Myocyte (in vitro differentiated cells): ENCODE data around the gene DYNC2H1. TPM values are rescaled to one million over a fixed set of nuclear protein-coding genes. Genes with fewer than 3 reads are reported as not detected.
"Not testable (repeated sequence)": the region's sequence is repeated elsewhere in the genome, so short reads cannot be mapped to it uniquely, and the experiment has no call there.

Source experiments
- DNase-seq: peaks from one replicate; pipeline ENCODE4 v3.0.0-alpha.2; 2012; ENCODE audit warnings: low read depth
- total RNA-seq: library from RNA; depleted of rRNA; stranded (reverse); fragments of >200 nt; gene quantifications from 2 replicates; pipeline ENCODE4 v1.2.3, GENCODE V29; 2014

Gene DYNC2H1
- total RNA-seq, 1 donor from 2014 or later = 18.6 TPM

GRCh38 chr11:103141986-103142385 lies 32.8 kb downstream of the DYNC2H1 start:
- not testable (repeated sequence) for DNase-seq

- DNase-seq = no peak
Observed at GRCh38 chr11:103147627-103148026, 38.4 kb downstream of the DYNC2H1 start.

GRCh38 chr11:103157542-103157941 lies 48.3 kb downstream of the DYNC2H1 start:
- DNase-seq = no peak

GRCh38 chr11:103164093-103164796 lies 55.0 kb downstream of the DYNC2H1 start:
- no peak for DNase-seq

- DNase-seq = no peak
Observed at GRCh38 chr11:103167166-103167565, 57.9 kb downstream of the DYNC2H1 start.

DNA sequence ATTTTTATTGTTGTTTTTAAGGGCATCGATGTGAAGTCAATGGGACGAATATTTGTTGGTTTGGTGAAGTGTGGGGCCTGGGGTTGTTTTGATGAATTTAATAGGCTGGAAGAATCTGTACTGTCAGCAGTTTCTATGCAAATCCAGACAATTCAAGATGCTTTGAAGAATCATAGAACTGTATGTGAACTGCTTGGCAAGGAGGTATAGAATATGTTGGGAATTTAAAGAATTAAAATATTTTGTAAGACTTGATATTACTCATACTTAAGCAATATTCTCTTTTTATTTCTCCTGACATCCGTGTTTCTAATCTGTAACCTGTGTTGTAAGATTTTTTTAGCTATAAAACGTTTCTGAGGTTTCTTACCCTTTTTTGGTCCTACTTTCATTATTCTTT lies 61.6 kb downstream of the DYNC2H1 start:
- DNase-seq = no peak

DNA sequence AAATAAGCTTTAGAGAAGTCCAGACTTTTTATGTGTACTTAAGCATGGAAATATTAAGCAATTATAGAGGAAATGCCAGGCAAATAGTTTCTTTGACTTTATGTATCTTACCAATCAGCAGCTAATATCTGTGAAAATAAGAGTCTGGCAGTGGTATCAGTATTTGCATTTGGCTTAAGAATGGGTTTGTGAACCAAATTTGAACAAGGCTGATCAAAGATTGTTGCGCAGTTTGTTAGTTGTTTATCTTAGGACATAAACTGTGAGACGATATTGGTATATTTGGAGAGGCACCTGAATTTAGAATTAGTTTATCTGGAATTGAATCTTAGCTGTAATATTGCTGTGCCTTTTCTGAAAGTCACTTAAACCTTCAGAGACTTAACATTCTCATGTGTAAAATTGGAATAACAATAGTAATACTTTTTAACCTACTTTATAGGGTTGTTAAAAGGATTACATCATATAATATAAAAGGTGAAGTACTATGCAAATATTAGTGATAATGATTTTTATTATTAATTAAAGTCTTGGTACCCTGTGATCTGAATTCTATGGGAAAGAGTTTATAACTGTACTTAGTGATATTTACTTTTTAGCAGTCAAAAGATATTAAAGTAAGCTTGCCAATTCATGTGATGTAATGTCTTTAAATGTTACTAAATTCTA lies 66.4 kb downstream of the DYNC2H1 start:
- DNase-seq = no peak

DNA sequence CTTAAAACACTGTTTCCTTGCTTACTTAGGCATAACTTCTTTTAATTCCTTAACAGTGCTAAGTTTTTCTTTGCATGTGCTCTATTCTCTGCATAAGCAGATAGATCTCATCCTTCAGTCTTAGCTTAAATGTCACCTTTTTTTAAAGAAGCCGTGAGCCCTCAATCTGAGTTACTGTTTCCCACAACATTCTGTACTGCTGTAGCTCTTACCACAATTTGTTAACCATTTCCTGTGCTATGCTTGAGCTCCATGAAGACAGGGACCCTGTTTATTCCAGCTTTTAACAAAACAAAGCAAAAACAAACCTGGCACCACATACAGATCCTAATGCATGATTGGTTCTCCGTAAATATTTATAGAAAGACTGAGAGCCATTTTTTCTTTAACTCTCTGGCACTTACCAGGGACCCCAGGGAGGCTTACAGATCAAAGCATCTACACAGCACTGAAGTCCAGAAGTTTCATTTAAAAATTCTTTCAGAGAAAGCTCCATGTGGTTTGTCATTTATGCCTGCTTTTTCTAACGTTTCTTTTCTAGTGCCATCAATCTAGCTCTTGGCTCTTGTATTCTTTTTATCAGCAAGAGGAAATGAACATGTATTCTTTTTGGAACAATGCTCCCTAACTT lies 74.9 kb downstream of the DYNC2H1 start:
- DNase-seq = no peak

DNA sequence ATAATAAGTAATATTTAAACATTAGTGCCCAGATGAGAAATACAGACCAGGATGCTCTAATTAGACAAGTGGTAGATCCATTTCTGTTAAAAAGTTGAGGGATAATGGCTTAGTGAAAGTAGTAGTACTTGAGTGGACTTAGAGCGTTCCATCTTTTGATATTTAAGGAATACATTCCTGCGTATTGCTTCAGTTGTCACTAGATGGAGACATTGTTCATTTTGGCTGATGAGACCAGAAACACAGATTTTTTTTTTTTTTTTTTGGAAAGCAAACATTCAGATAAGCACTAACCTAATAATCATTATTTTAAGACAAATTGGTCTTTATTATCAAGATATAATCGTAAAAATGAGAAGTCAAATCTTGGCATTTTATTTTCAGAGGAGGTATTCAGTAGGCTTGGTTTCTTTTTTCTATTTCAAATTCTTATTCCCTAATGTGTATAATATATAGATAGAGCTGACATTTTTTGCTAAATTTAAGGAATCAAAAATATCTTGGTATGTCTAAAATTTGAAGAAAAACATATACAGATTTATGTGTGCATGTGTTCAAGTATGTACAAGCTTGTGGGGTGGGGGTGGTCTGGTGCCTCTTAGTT lies 92.9 kb downstream of the DYNC2H1 start:
- peak; percentile 45 for DNase-seq

- peak; percentile 16 for DNase-seq
Observed at GRCh38 chr11:103210543-103210942, 101.3 kb downstream of the DYNC2H1 start.

DNA sequence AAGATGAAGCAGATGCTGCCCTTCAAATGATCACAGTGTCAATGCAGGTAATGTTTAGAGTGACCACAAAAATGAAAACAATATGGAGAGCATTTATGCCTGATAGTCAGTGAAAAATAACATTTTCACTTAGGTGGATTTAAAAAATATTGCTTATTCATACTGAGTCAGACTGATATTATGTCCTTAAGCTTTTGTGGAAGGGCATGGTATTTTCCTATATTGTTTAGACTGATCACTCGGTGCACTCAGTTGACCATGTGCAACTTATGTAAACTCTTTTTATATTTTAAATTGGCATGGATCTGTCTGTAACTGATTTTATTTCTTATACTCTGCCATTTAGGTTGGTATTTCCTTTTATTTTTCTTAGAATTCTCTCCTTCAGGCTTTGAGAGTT lies 106.6 kb downstream of the DYNC2H1 start:
- DNase-seq = no peak

DNA sequence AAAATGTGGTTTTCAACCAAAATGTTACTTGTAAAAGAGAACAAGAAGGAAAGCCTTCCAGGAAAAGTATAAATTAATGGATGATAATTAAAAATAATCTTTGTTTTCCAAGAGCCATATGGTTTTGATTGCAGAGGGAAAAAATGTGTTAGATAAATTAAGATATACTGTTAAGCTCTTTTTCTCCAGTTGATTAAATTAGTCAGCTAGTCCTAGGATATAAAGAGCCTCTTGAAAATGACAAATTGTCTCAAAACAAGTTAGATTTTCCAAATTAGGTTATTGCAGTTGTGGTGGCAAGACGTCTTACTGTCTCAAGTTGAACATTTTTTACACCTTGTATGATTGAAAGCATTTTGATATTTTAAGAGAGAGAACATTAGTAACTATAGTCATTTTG lies 110.9 kb downstream of the DYNC2H1 start:
- DNase-seq = no peak

DNA sequence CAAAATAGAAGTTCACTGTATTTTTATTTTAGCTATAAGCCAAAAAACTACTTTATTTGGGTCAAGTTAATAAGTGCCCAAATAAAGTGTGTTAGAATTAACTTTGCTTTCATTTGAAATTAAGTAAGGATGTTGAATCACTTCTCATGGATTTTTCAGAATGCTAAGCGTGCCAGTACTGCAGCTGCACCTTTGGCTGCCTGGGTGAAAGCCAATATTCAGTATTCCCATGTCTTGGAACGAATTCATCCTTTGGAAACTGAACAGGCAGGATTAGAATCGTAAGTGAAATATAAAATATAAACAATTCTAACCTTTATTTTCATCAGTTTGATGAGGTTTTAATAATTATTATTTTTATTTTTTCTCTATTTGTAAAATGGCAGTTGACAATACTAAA lies 113.6 kb downstream of the DYNC2H1 start:
- peak; percentile 7 for DNase-seq

GRCh38 chr11:103228807-103229206 lies 119.6 kb downstream of the DYNC2H1 start:
- DNase-seq = no peak

DNA sequence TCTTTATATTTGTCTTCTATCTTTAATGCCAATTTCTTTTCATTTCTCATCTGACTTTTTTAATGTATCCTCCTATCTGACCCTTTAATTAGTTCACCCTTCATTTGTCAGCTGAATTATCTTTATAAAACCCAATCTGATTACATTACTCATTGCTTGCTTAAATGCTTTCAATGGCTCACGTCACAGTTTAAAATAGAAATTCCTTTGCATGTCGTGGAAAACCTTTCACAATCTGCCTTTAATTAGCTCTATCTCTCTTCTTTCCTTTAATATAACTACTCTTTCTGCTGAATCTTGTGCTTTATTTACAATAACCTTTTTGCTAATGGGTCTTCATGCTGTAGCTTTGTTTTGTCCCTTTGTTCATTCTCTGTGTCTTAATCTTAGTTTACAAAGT lies 125.7 kb downstream of the DYNC2H1 start:
- DNase-seq = no peak

- DNase-seq = no peak
Observed at GRCh38 chr11:103241574-103241973, 132.3 kb downstream of the DYNC2H1 start.

GRCh38 chr11:103254123-103254522 lies 144.9 kb downstream of the DYNC2H1 start:
- no peak for DNase-seq

DNA sequence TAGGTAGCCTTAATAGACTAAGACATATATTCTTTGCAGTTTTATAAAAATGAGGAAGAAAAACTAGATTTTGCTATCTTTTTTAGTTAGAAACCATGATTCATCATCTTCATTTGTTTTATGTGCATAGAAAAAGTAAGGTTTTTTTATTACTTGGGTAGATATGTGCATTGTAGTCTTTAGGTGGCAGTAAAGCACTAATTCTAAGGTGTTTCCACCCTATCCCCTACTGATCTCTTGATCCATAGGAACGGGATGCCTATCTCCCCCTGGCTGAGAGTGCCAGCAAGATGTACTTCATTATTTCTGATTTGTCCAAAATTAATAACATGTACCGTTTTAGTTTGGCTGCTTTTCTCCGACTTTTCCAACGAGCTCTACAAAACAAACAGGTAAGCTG lies 148.1 kb downstream of the DYNC2H1 start:
- DNase-seq = no peak

- DNase-seq = no peak
Observed at GRCh38 chr11:103266167-103266831, 157.1 kb downstream of the DYNC2H1 start.

DNA sequence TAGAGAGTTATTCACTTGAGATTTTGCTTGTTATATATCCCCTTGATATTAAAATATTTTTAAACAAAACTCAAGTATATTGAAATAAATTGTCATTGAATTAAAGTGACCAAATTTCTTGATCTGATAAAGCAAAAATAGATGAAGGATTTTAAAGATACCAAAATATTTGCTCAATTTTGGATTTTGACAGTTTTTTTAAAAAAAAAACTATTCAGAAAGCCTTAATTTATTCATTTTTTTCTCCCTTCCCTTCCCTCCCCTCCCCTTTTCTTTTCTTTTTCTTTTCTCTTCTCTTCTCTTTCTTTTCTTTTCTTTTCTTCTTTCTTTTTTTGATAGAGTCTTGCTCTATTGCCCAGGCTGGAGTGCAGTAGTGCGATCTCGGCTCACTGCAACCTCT lies 163.7 kb downstream of the DYNC2H1 start:
- no peak for DNase-seq

GRCh38 chr11:103274025-103274424 lies 164.8 kb downstream of the DYNC2H1 start:
- no peak for DNase-seq

GRCh38 chr11:103279821-103280220 lies 170.6 kb downstream of the DYNC2H1 start:
- no peak for DNase-seq
